Endothelial cell of umbilical vein (primary cell): Measurements from ENCODE around the gene GAB2. TPM values are rescaled to one million over a fixed set of nuclear protein-coding genes. Genes with fewer than 3 reads are reported as not detected.

Experiments
- BruUV-seq: library from RNA; stranded (reverse); fragments of 400-500 nt; replicated peaks from 2 replicates; lab custom pipeline; 2021; lab: Mats Ljungman, UMichigan
- CTCF ChIA-PET: fragments of 300-600, 350-600 bp; sonication (Branson Sonifier 250); formaldehyde crosslinking; loops from one replicate; lab custom pipeline; 2021; ENCODE audit warnings: antibody characterized with exemption, inconsistent platforms; lab: Charles Lee
- POLR2A ChIA-PET: fragments of 300-600, 350-600 bp; sonication (Branson Sonifier 250); formaldehyde crosslinking; loops from one replicate; lab custom pipeline; 2021; ENCODE audit warnings: antibody characterized with exemption, inconsistent platforms; lab: Charles Lee
- DNase-seq: peaks from one replicate; pipeline ENCODE4 v3.0.0-alpha.2; 2011; ENCODE audit warnings: low read depth, low spot score
- FAIRE-seq: peaks from 2 replicates; lab custom pipeline; 2011; peaks lifted over from hg19 to GRCh38; lab: Jason Lieb, UNC
- H2AFZ ChIP-seq: 2 replicates; pipeline ENCODE4 v1.6.0; 2012; ENCODE audit warnings: low read depth, low read length, control low read depth, inconsistent platforms
- H3K27ac ChIP-seq: 2 replicates; pipeline ENCODE4 v1.5.1; 2011; ENCODE audit warnings: low read depth, mild to moderate bottlenecking, control low read depth, low read length, moderate library complexity; ENCODE audit not compliant: insufficient read depth
- H3K27me3 ChIP-seq, 2 experiments: 2 replicates each; pipeline versions ENCODE4 v1.6.0 to v1.6.1; 2011; ENCODE audit warnings: low read length in 2 of 2, mixed read lengths in 1 of 2; ENCODE audit not compliant: control insufficient read depth in 2 of 2, insufficient read depth in 2 of 2
- H3K36me3 ChIP-seq, 2 experiments: 2 replicates in 1 of 2; 3 replicates in 1 of 2; pipeline ENCODE4 v1.5.1; 2011; ENCODE audit warnings: low read length in 2 of 2, mild to moderate bottlenecking in 1 of 2, moderate library complexity in 1 of 2; ENCODE audit not compliant: control insufficient read depth in 2 of 2, insufficient read depth in 2 of 2; ENCODE audit errors: extremely low read depth in 1 of 2
- H3K4me1 ChIP-seq: 3 replicates; pipeline ENCODE4 v1.5.1; 2011; ENCODE audit warnings: mild to moderate bottlenecking, low read length; ENCODE audit not compliant: control insufficient read depth, insufficient read depth; ENCODE audit errors: extremely low read depth
- H3K4me2 ChIP-seq: 2 replicates; pipeline ENCODE4 v1.6.1; 2011; ENCODE audit warnings: low read length, control low read depth, mixed read lengths; ENCODE audit not compliant: insufficient read depth
- H3K4me3 ChIP-seq, 3 experiments: fragments of 200-600 bp in 1 of 3; sonication (generic), shearing (Covaris generic) in 1 of 3; replicated peaks in 1 of 3; 2 replicates each; pipeline ENCODE4 v1.5.1; 2011 to 2016; ENCODE audit warnings: control low read depth in 3 of 3, low read length in 3 of 3, mild to moderate bottlenecking in 2 of 3, inconsistent platforms in 1 of 3, low read depth in 1 of 3, moderate library complexity in 1 of 3; ENCODE audit not compliant: insufficient read depth in 1 of 3
- H3K79me2 ChIP-seq: 2 replicates; pipeline ENCODE4 v1.6.0; 2012; ENCODE audit warnings: low read length, inconsistent platforms; ENCODE audit not compliant: control insufficient read depth, insufficient read depth
- H3K9ac ChIP-seq: replicated peaks from 2 replicates; pipeline ENCODE3; 2011; ENCODE audit warnings: low read length, control low read depth; ENCODE audit not compliant: insufficient read depth; ENCODE audit errors: extremely low read depth
- H3K9me1 ChIP-seq: replicated peaks from 3 replicates; pipeline ENCODE4 v1.6.0; 2011; ENCODE audit warnings: mild to moderate bottlenecking, low read length; ENCODE audit not compliant: control insufficient read depth, insufficient read depth; ENCODE audit errors: extremely low read depth
- H3K9me3 ChIP-seq: replicated peaks from 2 replicates; pipeline ENCODE4 v1.5.1; 2012; ENCODE audit warnings: low read length, inconsistent platforms; ENCODE audit not compliant: control insufficient read depth, insufficient read depth
- H4K20me1 ChIP-seq: replicated peaks from 2 replicates; pipeline ENCODE3; 2011; ENCODE audit warnings: mild to moderate bottlenecking, low read length; ENCODE audit not compliant: control insufficient read depth, insufficient read depth; ENCODE audit errors: extremely low read depth
- EZH2 ChIP-seq: IDR thresholded peaks from 2 replicates; pipeline ENCODE4 v1.6.1; 2012; ENCODE audit warnings: borderline replicate concordance, low read depth, mild to moderate bottlenecking, moderate library complexity, low read length, inconsistent platforms; ENCODE audit not compliant: severe bottlenecking
- FOS ChIP-seq: IDR thresholded peaks from 2 replicates; pipeline ENCODE4 v1.6.1; 2011; ENCODE audit warnings: mild to moderate bottlenecking, low read length, moderate library complexity, borderline replicate concordance; ENCODE audit not compliant: insufficient read depth
- GATA2 ChIP-seq: IDR thresholded peaks from 2 replicates; pipeline ENCODE4 v1.7.0; 2011; ENCODE audit warnings: low read depth, mild to moderate bottlenecking, moderate library complexity, mixed read lengths, low read length; ENCODE audit not compliant: insufficient read length, insufficient read depth
- JUN ChIP-seq: IDR thresholded peaks from 2 replicates; pipeline ENCODE4 v1.6.1; 2011; ENCODE audit warnings: borderline replicate concordance, low read depth; ENCODE audit not compliant: insufficient read length, insufficient read depth
- MYC ChIP-seq: IDR thresholded peaks from one replicate; pipeline ENCODE4 v1.6.1; 2011; ENCODE audit warnings: mild to moderate bottlenecking, low read depth, low read length
- POLR2A ChIP-seq: IDR thresholded peaks from 2 replicates; pipeline ENCODE4 v1.6.1; 2012; ENCODE audit warnings: low read depth, mild to moderate bottlenecking, control low read depth, low read length
- POLR2AphosphoS5 ChIP-seq: IDR thresholded peaks from 2 replicates; pipeline ENCODE4 v1.6.1; 2012; ENCODE audit warnings: low read depth, mild to moderate bottlenecking, control low read depth, low read length, moderate library complexity; ENCODE audit not compliant: insufficient read depth
- dilution Hi-C: fragments of 300-500 bp; cut with MboI; formaldehyde crosslinking; loops from one replicate; pipeline ENCODE4 v1.15.0; 2019; ENCODE audit warnings: low sequenced_read_pairs; ENCODE audit not compliant: extremely low pct_ligation_motif_present
- intact Hi-C: fragments of 100-400 bp; cut with micrococcal nuclease; formaldehyde crosslinking; loops from one replicate; pipeline ENCODE4 v1.10.0; 2022
- polyA plus RNA-seq, 4 experiments: library from polyadenylated mRNA; depleted of rRNA in 3 of 4; stranded (reverse) in 3 of 4; unstranded in 1 of 4; fragments of >200 nt; gene quantifications; 2 replicates each; pipeline versions ENCODE4 v1.2.1 to v1.2.3, GENCODE V29; 2011 to 2012; ENCODE audit warnings: missing spikeins in 1 of 4
- total RNA-seq: library from RNA; stranded (reverse); gene quantifications from 2 replicates; pipeline ENCODE4 v1.2.3, GENCODE V29; 2021
- TF ChIP-seq, protein P1 (sequence below): IDR thresholded peaks from 2 replicates; pipeline ENCODE4 v1.6.1; 2011; ENCODE audit not compliant: insufficient read depth, insufficient read length
- TF ChIP-seq, protein P2 (sequence below), 2 donors: IDR thresholded peaks; 1 replicate in 1 of 2; 2 replicates in 1 of 2; pipeline ENCODE4 v1.5.1; 2011; ENCODE audit warnings: low read length in 2 of 2, mild to moderate bottlenecking in 2 of 2, moderate library complexity in 2 of 2, control low read depth in 1 of 2, inconsistent platforms in 1 of 2, low read depth in 1 of 2; ENCODE audit not compliant: insufficient read depth in 1 of 2; ENCODE audit errors: extremely low read depth in 1 of 2

GAB2 gene
- total and polyA plus RNA-seq, 2 donors (not counting 3 experiments of a cell fraction or from before 2014, with no cell fraction given), result 19.6 to 39.6 TPM

DNA sequence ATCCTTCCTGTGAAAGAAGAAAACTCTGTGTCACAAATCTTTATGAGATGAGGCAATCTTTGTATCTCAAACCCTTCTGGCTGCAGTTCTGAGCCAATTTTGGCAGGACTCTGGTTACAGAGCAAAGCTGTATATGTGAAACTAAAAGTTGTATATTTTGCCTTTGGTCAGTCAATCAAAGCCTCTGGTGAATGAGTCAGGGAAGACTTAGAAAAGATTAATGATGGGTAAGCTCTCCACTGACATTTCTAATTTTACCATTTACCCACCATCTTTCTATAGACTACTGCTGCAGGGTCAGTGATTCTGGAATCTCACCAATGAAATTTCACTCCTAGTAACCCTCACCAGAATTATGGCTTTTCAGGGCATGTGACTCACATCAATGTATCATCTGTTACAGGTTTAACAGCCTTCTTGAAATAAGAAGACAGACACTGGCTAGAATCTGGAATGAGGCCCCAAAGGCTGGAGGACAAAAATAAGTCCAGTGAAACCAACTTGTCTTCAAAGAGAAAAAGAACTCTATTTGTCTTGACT is 185.6 kb downstream of the GAB2 start:
- no peak overlapping the region for H3K4me2 ChIP-seq
- no peaks in the 10 kb centered on the region for H3K79me2 ChIP-seq
- H3K27ac ChIP-seq, result no peak overlapping the region
- H3K9me1 ChIP-seq, result no peaks in the 10 kb centered on the region
- TF ChIP-seq, protein P1, sequence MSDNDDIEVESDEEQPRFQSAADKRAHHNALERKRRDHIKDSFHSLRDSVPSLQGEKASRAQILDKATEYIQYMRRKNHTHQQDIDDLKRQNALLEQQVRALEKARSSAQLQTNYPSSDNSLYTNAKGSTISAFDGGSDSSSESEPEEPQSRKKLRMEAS, result no peak
- TF ChIP-seq FOS (no peak), GATA2 (no peak), JUN (no peak), POLR2A (no peak), EZH2 (no peak), POLR2AphosphoS5 (no peak), MYC (no peak)
- TF ChIP-seq, protein P2, sequence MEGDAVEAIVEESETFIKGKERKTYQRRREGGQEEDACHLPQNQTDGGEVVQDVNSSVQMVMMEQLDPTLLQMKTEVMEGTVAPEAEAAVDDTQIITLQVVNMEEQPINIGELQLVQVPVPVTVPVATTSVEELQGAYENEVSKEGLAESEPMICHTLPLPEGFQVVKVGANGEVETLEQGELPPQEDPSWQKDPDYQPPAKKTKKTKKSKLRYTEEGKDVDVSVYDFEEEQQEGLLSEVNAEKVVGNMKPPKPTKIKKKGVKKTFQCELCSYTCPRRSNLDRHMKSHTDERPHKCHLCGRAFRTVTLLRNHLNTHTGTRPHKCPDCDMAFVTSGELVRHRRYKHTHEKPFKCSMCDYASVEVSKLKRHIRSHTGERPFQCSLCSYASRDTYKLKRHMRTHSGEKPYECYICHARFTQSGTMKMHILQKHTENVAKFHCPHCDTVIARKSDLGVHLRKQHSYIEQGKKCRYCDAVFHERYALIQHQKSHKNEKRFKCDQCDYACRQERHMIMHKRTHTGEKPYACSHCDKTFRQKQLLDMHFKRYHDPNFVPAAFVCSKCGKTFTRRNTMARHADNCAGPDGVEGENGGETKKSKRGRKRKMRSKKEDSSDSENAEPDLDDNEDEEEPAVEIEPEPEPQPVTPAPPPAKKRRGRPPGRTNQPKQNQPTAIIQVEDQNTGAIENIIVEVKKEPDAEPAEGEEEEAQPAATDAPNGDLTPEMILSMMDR (IDR thresholded peaks at IDR 0.05; ENCODE audit: extremely low read depth in 1 of 2, insufficient read depth in 1 of 2, low read depth in 1 of 2, low read length in 2 of 2), result no peak
- H3K27me3 ChIP-seq, result no peaks in the 10 kb centered on the region
- ChIA-PET CTCF (interaction anchor here (1.0 to 1.4 kb wide), 2 partner anchors 185 to 332 kb away, joined by 3 to 5 read pairs; partner anchors contain the start of gene GAB2), POLR2A (no interaction called here)
- no peak overlapping the region for H2AFZ ChIP-seq
- FAIRE-seq, result no peak
- no peak for DNase-seq
- H3K4me3 ChIP-seq, result no peak overlapping the region
- H3K36me3 ChIP-seq, result peaks cover 0 to 2% of the 10 kb centered on the region in 2 experiments
- dilution Hi-C loops (no loop called here), intact Hi-C loops (no loop called here)
- no peaks in the 10 kb centered on the region for H4K20me1 ChIP-seq
- H3K4me1 ChIP-seq, result peaks cover 4% of the 10 kb centered on the region
- H3K9me3 ChIP-seq, result no peaks in the 10 kb centered on the region
- BruUV-seq, result no TSS peak
- no peak overlapping the region for H3K9ac ChIP-seq
